ELR (cell line): ENCODE results near the gene C2orf80.
"Not testable (repeated sequence)": the region's sequence is repeated elsewhere in the genome, so short reads cannot be mapped to it uniquely, and the experiment has no call there.

Source experiments
- DNase-seq: peaks from one replicate; pipeline ENCODE4 v3.0.0-alpha.2; 2015; ENCODE audit warnings: low read depth

Gene C2orf80

GRCh38 chr2:208135794-208136715 lies 53.8 kb downstream of the C2orf80 start:
- no peak for DNase-seq

GRCh38 chr2:208134928-208135586 lies 54.8 kb downstream of the C2orf80 start:
- peak; percentile 17 for DNase-seq

- DNase-seq, result no peak
Observed at GRCh38 chr2:208130712-208131110, 59.1 kb downstream of the C2orf80 start.

GRCh38 chr2:208129744-208130711 lies 59.8 kb downstream of the C2orf80 start, which contains the start of gene CRYGC:
TSS of gene CRYGC (minus strand) at chr2:208129828. CDS start at chr2:208129792, 36 bp downstream.
- peak; percentile 26 for DNase-seq

GRCh38 chr2:208128136-208128535 lies 61.7 kb downstream of the C2orf80 start:
- DNase-seq, result no peak

GRCh38 chr2:208127090-208127489 lies 62.7 kb downstream of the C2orf80 start:
- DNase-seq, result no peak

GRCh38 chr2:208125251-208125650 lies 64.6 kb downstream of the C2orf80 start:
- no peak for DNase-seq

- not testable (repeated sequence) for DNase-seq
Observed at GRCh38 chr2:208124013-208124715, 65.7 kb downstream of the C2orf80 start, which contains the start of gene CRYGD. TSS of gene CRYGD (minus strand) at chr2:208124524. CDS start at chr2:208124473, 51 bp downstream.

GRCh38 chr2:208122248-208122647 lies 67.6 kb downstream of the C2orf80 start:
- no peak for DNase-seq

- DNase-seq, result no peak
Observed at GRCh38 chr2:208118918-208119317, 70.9 kb downstream of the C2orf80 start.

GRCh38 chr2:208117390-208117789 lies 72.4 kb downstream of the C2orf80 start:
- not testable (repeated sequence) for DNase-seq
